BLaER1 treated with 17β-estradiol and CSF1 and Interleukin-3, amounts not matched to agents 10 nM and 100 nM (cell line): ENCODE data around the gene ZC2HC1C.

Experiments
- H3K27ac ChIP-seq, 11 experiments: shearing (Covaris generic); formaldehyde crosslinking; 2 replicates each; pipeline ENCODE4 v1.8.1; 2022
- H3K27me3 ChIP-seq, 11 experiments: shearing (Covaris generic); formaldehyde crosslinking; 2 replicates each; pipeline ENCODE4 v1.8.1; 2022
- H3K36me3 ChIP-seq, 11 experiments: shearing (Covaris generic); formaldehyde crosslinking; 2 replicates each; pipeline ENCODE4 v1.8.1; 2022
- H3K4me1 ChIP-seq, 10 experiments: shearing (Covaris generic); formaldehyde crosslinking; 2 replicates each; pipeline ENCODE4 v1.8.1; 2022
- H3K4me2 ChIP-seq, 11 experiments: shearing (Covaris generic); formaldehyde crosslinking; 2 replicates each; pipeline ENCODE4 v1.8.1; 2022
- H3K4me3 ChIP-seq, 10 experiments: shearing (Covaris generic); formaldehyde crosslinking; 2 replicates each; pipeline ENCODE4 v1.8.1; 2022
- H3K9ac ChIP-seq, 11 experiments: shearing (Covaris generic); formaldehyde crosslinking; 2 replicates each; pipeline ENCODE4 v1.8.1; 2022
- H3K9me3 ChIP-seq, 11 experiments: shearing (Covaris generic); formaldehyde crosslinking; replicated peaks in 1 of 11; 2 replicates each; pipeline ENCODE4 v1.8.1; 2022
- H4K20me1 ChIP-seq, 11 experiments: shearing (Covaris generic); formaldehyde crosslinking; 2 replicates each; pipeline ENCODE4 v1.8.1; 2022
- Cebpa-rat ChIP-seq, 11 experiments: shearing (Covaris generic); IDR thresholded peaks; 2 replicates each; pipeline ENCODE4 v1.8.1; 2022

Gene ZC2HC1C

GRCh38 chr14:75069121-75069810 is at the start of gene ZC2HC1C:
Gene ZC2HC1C (plus strand): TSS chr14:75069641. CDS start chr14:75070574, 933 bp downstream.
- peaks cover 19 to 39% (median 32%) of the 10 kb centered on the region in 11 experiments for H3K27me3 ChIP-seq
- peak within 1 kb of the TSS; percentile 43 to 63 (median 49) for H3K4me3 ChIP-seq
- H3K9me3 ChIP-seq: no peaks in the 10 kb centered on the region
- H3K27ac ChIP-seq: peak within 1 kb of the TSS in 9 of 11 experiments; percentile 6 to 70 (median 52); a peak in 14 of 22 replicates
- no peaks in the 10 kb centered on the region for H3K36me3 ChIP-seq
- H4K20me1 ChIP-seq: no peaks in the 10 kb centered on the region
- peak within 1 kb of the TSS; percentile 66 to 92 (median 85) for H3K4me2 ChIP-seq
- peak within 1 kb of the TSS; percentile 33 to 69 (median 58); a peak in 20 of 22 replicates for H3K9ac ChIP-seq
- H3K4me1 ChIP-seq: peaks cover 15 to 36% (median 17%) of the 10 kb centered on the region in 10 experiments
- TF ChIP-seq Cebpa-rat (IDR thresholded peaks at IDR 0.05): no peak

- H3K9me3 ChIP-seq: no peaks in the 10 kb centered on the region
- no peak overlapping the region for H3K27ac ChIP-seq
- peaks cover 0 to 28% (median 10%) of the 10 kb centered on the region in 10 experiments; a peak in 12 of 20 replicates for H3K4me1 ChIP-seq
- no peaks in the 10 kb centered on the region for H4K20me1 ChIP-seq
- H3K27me3 ChIP-seq: no peaks in the 10 kb centered on the region
- no peak for TF ChIP-seq Cebpa-rat (IDR thresholded peaks at IDR 0.05)
- H3K36me3 ChIP-seq: peaks cover 4 to 37% (median 22%) of the 10 kb centered on the region in 11 experiments; a peak in 17 of 22 replicates
- no peak overlapping the region for H3K9ac ChIP-seq
- no peak overlapping the region for H3K4me3 ChIP-seq
- H3K4me2 ChIP-seq: peak overlapping the region in 2 of 11 experiments; percentile 3 to 25; a peak in 1 of 22 replicates
Observed at GRCh38 chr14:75022655-75023054, 46.8 kb upstream of the ZC2HC1C start.

GRCh38 chr14:75023108-75023507 is 46.3 kb upstream of the ZC2HC1C start:
- H3K27me3 ChIP-seq: no peaks in the 10 kb centered on the region
- no peaks in the 10 kb centered on the region for H4K20me1 ChIP-seq
- H3K4me3 ChIP-seq: no peak overlapping the region
- TF ChIP-seq Cebpa-rat (IDR thresholded peaks at IDR 0.05): no peak
- peaks cover 0 to 28% (median 10%) of the 10 kb centered on the region in 10 experiments; a peak in 12 of 20 replicates for H3K4me1 ChIP-seq
- peak overlapping the region in 2 of 11 experiments; percentile 3 to 25; a peak in 1 of 22 replicates for H3K4me2 ChIP-seq
- peaks cover 4 to 32% (median 20%) of the 10 kb centered on the region in 11 experiments; a peak in 17 of 22 replicates for H3K36me3 ChIP-seq
- H3K9me3 ChIP-seq: no peaks in the 10 kb centered on the region
- no peak overlapping the region for H3K9ac ChIP-seq
- H3K27ac ChIP-seq: no peak overlapping the region

GRCh38 chr14:75025082-75025481 is 44.4 kb upstream of the ZC2HC1C start:
- Histone ChIP-seq H4K20me1 (no peaks in the 10 kb centered on the region), H3K36me3 (peaks cover 0 to 31% (median 12%) of the 10 kb centered on the region in 11 experiments; a peak in 14 of 22 replicates), H3K27me3 (no peaks in the 10 kb centered on the region), H3K4me1 (peaks cover 0 to 28% (median 10%) of the 10 kb centered on the region in 10 experiments; a peak in 12 of 20 replicates), H3K9me3 (no peaks in the 10 kb centered on the region), H3K9ac (no peak overlapping the region), H3K4me2 (peak overlapping the region in 6 of 11 experiments; percentile 9 to 72 (median 49); a peak in 12 of 22 replicates), H3K27ac (peak overlapping the region in 4 of 11 experiments; percentile 3 to 56 (median 15); a peak in 3 of 22 replicates), H3K4me3 (no peak overlapping the region)
- no peak for TF ChIP-seq Cebpa-rat (IDR thresholded peaks at IDR 0.05)

GRCh38 chr14:75025876-75026275 is 43.6 kb upstream of the ZC2HC1C start:
- Histone ChIP-seq H4K20me1 (no peaks in the 10 kb centered on the region), H3K9ac (no peak overlapping the region), H3K4me1 (peaks cover 0 to 28% (median 10%) of the 10 kb centered on the region in 10 experiments; a peak in 12 of 20 replicates), H3K4me3 (no peak overlapping the region), H3K27ac (peak overlapping the region in 1 of 11 experiments; percentile 56; a peak in 2 of 22 replicates), H3K27me3 (no peaks in the 10 kb centered on the region), H3K9me3 (no peaks in the 10 kb centered on the region), H3K4me2 (peak overlapping the region in 4 of 11 experiments; percentile 30 to 72 (median 64); a peak in 7 of 22 replicates), H3K36me3 (peaks cover 0 to 31% (median 7%) of the 10 kb centered on the region in 11 experiments; a peak in 13 of 22 replicates)
- TF ChIP-seq Cebpa-rat (IDR thresholded peaks at IDR 0.05): no peak

- H3K9me3 ChIP-seq: no peaks in the 10 kb centered on the region
- no peaks in the 10 kb centered on the region for H4K20me1 ChIP-seq
- H3K4me3 ChIP-seq: no peak overlapping the region
- peaks cover 0 to 37% (median 14%) of the 10 kb centered on the region in 11 experiments; a peak in 13 of 22 replicates for H3K36me3 ChIP-seq
- H3K9ac ChIP-seq: no peak overlapping the region
- no peak for TF ChIP-seq Cebpa-rat (IDR thresholded peaks at IDR 0.05)
- peaks cover 0 to 11% (median 4%) of the 10 kb centered on the region in 10 experiments; a peak in 10 of 20 replicates for H3K4me1 ChIP-seq
- H3K4me2 ChIP-seq: no peak overlapping the region
- no peak overlapping the region for H3K27ac ChIP-seq
- no peaks in the 10 kb centered on the region for H3K27me3 ChIP-seq
Observed at GRCh38 chr14:75030147-75030546, 39.3 kb upstream of the ZC2HC1C start.

GRCh38 chr14:75032939-75033338 is 36.5 kb upstream of the ZC2HC1C start:
- H3K9me3 ChIP-seq: no peaks in the 10 kb centered on the region
- H3K4me3 ChIP-seq: no peak overlapping the region
- TF ChIP-seq Cebpa-rat (IDR thresholded peaks at IDR 0.05): no peak
- no peak overlapping the region for H3K9ac ChIP-seq
- H3K27ac ChIP-seq: no peak overlapping the region
- H4K20me1 ChIP-seq: no peaks in the 10 kb centered on the region
- no peaks in the 10 kb centered on the region for H3K4me1 ChIP-seq
- peaks cover 0 to 41% (median 14%) of the 10 kb centered on the region in 11 experiments; a peak in 13 of 22 replicates for H3K36me3 ChIP-seq
- no peak overlapping the region for H3K4me2 ChIP-seq
- H3K27me3 ChIP-seq: no peaks in the 10 kb centered on the region

GRCh38 chr14:75040507-75040906 is 28.9 kb upstream of the ZC2HC1C start:
- H3K9ac ChIP-seq: no peak overlapping the region

GRCh38 chr14:75040959-75041358 is 28.5 kb upstream of the ZC2HC1C start:
- Histone ChIP-seq H4K20me1 (no peaks in the 10 kb centered on the region), H3K27me3 (no peaks in the 10 kb centered on the region), H3K4me2 (no peak overlapping the region), H3K4me1 (no peaks in the 10 kb centered on the region), H3K36me3 (peaks cover 0 to 14% (median 4%) of the 10 kb centered on the region in 11 experiments; a peak in 10 of 22 replicates), H3K4me3 (no peak overlapping the region), H3K9ac (no peak overlapping the region), H3K27ac (no peak overlapping the region), H3K9me3 (no peaks in the 10 kb centered on the region)
- TF ChIP-seq Cebpa-rat (IDR thresholded peaks at IDR 0.05): no peak

More at GRCh38 chr14:75040507-75040906, 28.9 kb upstream of the ZC2HC1C start:
- Histone ChIP-seq H3K27ac (no peak overlapping the region), H3K9me3 (no peaks in the 10 kb centered on the region), H3K27me3 (no peaks in the 10 kb centered on the region), H3K4me3 (no peak overlapping the region), H3K4me2 (no peak overlapping the region), H3K4me1 (no peaks in the 10 kb centered on the region), H4K20me1 (no peaks in the 10 kb centered on the region), H3K36me3 (peaks cover 0 to 14% (median 4%) of the 10 kb centered on the region in 11 experiments; a peak in 10 of 22 replicates)
- no peak for TF ChIP-seq Cebpa-rat (IDR thresholded peaks at IDR 0.05)
